ENCODE data around the gene TMUB1.
A peak's percentile ranks its signal among the peaks of the same experiment; 100 is the strongest.

TMUB1 gene

DNA sequence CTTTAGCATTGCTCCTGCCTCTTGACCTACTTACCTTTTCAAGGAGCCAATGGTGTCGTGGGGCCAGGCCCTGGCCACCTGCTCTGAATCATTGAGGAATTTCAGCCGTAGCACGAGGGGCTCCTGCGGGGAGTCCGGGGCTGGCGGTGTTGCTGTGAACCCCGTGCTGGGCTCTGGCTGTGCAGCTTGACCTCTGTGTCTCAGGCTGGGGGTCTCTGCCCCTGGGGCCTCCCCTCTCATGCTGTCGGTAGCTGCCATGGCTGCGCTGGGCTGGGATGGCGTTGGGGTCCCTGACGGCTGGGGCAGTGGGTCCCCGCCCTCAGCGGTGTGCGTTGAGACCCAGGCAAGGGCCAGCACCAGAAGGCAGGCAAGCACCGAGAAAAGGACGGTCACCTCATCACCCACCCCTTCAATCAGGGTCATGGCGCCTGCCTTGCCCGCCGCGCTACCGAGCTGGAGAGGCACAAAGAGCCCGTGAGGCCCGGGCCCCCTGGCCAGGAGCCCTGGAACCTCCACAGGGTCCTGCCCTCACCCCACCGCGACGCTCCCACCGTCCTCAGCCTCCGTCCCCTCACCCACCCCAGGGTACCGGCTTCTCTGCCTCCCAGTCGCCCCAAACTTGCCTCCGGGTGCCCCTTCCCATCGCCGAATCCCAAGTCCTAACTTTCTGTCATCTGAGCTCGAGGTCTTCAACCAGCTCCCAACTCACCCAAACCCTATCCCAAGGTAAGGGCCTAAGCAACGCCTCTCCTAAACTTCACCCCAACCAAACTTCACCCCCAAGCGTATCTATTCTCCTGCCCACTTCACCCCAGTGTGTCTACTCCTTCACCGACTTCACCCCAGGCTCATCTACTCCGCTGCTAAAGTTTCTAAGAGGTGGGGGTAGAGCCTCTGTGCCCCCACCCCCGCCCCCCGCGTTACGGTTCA lies 887 bp downstream of the TMUB1 start:
- no peak for DNase-seq

DNA sequence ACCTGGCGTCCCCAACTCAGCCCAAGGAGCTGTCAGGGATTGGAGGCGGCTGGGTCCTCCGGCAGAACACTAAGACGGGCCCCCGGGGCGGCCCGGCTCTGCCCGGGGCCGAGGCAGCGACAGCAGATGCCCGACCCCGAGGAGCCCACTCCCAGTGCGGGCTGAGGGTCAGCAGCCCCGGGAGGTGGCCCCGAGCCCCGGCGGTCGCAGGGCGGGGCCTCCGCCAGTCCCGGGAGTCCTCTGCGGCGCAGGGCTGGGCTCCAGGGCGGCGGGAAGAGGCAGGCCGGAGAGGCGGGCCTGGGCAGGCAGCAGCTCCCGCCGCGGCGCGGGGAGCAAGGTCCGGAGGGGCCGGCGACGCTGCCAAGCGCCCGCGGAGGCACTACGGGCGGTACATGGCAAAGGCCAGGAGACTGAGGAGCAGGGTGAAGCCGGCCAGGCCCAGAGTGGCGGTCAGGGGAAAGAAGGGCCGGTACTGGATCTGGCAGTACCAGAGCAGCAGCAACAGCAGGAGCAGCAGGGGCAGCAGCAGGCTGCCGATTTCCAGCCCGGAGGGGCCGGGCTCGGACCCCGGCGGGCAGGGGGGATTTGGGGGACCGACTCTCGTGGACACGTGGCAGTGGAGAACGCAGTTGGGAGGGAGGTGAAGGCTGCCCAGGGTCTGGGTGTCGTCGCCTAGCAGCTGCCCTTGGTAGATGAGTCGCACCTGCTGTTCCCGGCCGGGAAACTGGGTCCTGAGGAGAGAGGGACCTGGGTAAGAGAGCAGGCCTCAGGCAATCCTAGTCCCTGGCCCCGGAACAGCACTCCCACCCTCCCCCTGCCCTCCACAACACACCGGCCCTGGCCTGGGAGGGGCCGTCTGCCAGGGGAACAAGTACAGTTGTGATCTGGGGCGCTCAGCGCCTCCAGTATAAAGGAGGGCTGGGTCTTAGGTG lies 1.9 kb downstream of the TMUB1 start:
- no peak for DNase-seq

DNA sequence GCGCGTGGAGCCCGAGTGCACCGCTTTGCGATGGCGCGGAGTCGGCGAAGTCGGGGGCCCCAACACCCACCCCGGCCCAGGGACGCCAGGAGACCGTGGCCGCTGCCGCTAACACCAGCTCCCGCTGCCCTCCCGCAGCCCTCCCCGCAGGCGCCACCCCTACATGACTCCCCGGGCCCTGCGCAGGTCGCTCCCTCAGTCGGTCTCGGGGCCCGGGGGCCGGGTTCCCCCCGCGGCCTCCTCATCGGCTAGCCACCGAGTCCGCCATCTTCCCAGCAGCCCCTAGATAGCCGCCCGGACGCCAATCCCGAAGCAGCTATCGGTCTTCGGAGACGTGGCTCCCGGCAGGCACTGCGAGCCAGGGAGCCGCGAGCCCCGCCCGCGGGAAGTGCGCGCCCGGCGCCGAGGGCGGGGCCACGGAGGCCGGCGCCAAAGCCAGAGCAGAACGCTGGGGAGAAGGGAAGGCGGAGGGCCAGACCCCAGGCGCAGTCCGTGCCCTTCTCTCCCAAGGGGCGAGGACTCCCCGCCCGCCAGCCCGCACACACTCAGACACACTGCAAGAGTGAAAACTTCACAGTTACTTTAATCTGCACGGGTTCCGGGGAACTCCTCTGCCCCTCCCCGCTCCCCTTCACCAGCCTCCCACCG lies 2.6 kb downstream of the TMUB1 start, which contains the start of gene FASTK:
Gene FASTK, minus strand, starts transcription at position 288 of the 648 bp plus-strand sequence. Its CDS starts 43 bp downstream, at position 245.
- DNase-seq: peak; percentile 74 to 81

GRCh38 chr7:151080067-151080521 lies 3.2 kb downstream of the TMUB1 start:
- no peak for DNase-seq

DNA sequence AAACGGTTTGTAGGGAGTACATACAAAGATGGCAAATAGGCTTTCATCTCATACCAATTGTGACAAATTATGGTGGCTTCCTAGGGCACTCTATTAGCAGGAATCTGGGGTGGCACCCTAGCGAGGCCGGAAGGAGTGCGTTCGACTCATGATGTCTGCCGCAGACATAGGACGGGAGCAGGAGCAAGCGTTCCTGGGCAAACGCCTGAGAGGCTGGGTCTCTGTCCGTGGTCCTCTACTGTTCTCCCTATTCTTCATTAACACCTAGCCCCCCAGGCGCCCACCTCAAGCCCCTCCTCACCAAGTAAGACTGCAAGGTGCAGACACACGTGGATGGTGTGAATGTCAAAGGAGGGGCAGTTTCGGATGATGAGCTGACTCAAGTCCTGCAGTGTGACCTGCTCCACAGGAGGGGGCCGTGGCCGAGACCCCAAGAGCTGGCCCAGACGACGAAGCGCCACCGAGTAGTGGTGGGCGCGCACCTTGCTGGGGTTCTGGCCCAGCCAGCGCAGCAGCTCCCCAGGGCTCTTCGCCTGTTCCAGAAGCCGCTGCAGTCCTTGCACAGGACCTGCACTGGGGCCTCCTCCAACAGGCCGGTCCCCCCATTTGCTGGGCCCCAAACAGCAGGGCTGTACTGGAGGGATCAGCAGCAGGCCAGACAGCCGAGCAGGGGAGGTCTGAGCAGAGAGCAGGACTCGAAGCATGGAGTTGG lies 3.9 kb downstream of the TMUB1 start:
- DNase-seq: no peak

- no peak for DNase-seq
Measured at GRCh38 chr7:151078233-151079040, 4.9 kb downstream of the TMUB1 start.

DNA sequence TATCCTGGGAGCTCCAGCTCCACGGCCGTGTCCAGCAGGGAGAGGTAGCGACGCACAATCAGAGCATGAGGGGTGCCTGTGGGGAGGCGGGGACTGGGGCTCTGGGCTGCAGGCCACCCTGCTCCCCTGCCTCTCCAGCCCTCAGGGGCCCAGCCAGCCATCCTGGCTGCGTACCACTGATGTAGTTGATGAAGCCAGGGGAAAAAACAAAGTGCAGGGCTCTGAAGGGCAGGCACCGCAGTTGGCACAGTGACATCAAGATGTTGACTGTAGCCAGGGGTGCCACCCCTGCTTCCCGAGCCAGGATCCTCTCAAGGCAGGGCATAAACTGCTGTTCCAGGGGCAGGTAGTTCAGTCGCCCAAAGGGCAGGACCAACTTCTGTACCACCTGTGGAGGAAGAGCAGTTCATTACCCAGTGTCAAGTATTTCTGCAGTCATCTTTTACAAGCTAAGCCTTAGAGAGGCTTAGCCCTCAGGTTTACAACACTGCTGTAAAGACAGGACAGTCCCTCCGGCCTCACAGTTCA lies 5.5 kb downstream of the TMUB1 start:
- DNase-seq: no peak

DNA sequence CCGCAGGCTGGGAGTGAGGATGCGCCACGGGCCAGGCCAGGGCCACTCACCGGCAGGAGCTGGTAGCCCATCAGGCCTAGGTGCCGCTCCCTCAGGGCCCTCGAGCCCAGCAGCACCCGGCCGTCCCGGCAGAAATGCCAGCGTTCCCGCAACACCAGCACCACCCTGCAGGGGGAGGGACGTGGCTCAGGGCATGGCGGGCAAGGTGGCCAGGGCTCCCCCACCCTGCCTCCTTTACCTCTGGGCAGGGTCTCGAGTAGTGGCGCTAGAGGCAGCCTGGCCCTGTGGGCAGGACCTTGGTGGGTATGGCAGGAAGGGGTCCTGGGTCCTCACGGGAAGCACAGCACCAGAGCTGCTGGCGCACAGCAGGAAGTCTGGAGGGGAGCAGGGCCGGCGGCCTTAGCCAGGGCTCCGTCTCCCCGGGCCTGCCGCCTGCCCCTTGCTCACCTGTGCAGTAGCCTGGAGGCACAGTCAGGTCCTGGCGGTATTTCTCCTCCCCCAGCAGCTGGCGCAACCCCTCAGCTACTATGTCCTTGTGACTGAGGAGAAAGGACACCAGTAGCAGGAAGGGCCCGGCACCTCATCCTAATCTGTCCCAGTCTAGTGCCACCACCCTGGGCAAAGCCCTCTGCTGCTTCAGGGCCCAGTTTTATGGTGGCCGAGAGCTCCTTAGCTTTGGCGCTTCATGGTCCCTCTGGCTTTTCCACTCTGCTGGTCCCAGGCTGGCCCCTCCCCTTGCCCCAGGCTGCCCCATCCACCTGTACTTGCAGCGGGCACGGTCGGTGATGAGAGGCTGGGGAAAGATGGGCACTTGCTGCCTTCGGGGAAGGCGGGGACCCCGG lies 6.2 kb downstream of the TMUB1 start:
- DNase-seq: no peak

DNA sequence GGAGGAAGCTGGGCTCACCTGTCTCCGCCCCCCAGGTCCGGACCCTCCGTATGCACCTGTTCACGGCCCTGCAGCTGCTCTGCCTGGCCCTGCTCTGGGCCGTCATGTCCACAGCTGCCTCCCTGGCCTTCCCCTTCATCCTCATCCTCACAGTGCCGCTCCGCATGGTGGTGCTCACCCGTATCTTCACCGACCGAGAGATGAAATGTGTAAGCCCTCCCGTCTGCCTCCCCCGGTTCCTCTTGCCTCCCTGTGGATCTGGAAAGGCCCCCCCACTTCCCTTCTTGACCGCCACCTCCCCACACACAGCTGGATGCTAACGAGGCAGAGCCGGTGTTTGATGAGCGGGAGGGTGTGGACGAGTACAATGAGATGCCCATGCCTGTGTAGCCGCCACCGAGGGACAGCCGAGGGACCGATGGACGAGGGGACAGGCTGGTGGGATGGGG lies 7.3 kb downstream of the TMUB1 start:
- DNase-seq: no peak

- no peak for DNase-seq
Measured at GRCh38 chr7:151075662-151075971, 7.7 kb downstream of the TMUB1 start.

DNA sequence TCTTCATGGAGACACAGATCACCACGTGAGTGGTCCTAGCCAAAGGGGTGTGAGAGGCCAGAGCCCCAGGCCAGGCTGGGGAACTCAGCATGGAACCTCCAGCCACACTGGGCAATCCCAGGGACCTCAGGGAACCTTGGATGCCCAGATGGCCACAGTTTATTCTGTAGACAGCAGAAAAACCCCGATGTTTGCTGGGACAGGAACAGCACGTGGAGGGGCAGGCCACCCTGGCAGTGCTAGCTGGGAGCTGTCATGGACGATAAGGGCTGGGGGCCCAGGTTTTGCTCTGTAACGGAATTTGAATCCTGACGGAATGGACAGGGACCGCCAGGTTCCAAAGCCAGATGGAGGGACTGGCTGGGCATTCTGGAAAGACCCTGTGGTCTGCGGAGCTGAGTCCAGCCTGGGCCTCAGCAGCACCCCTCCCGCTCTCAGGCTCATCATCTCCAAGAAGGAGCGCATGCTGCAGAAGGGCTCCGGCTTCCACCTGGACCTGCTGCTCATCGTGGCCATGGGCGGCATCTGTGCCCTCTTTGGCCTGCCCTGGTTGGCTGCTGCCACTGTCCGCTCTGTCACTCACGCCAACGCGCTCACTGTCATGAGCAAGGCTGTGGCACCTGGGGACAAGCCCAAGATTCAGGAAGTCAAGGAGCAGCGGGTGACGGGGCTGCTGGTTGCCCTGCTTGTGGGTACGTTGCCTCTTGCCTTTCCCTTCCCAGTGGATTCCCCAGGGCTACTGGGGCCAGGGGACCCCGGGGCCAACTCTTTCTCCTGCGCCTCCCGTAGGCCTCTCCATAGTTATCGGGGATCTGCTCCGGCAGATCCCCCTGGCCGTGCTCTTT lies 8.3 kb downstream of the TMUB1 start:
- DNase-seq: no peak

DNA sequence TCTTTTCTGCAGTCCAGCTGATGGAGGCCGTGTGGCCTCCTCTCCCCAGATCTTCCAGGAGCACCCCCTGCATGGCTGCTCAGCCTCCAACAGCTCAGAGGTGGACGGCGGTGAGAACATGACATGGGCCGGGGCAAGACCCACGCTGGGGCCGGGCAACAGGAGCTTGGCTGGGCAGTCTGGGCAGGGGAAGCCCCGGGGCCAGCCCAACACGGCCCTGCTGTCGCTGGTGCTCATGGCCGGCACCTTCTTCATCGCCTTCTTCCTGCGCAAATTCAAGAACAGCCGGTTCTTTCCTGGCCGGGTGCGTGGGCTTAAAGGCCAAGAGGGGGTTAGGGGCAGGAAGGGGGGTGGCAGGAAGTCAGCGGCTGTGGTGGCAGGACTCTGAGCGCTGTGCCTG lies 9.3 kb downstream of the TMUB1 start:
- no peak for DNase-seq

- DNase-seq: no peak
Measured at GRCh38 chr7:151071032-151071866, 12.0 kb downstream of the TMUB1 start.

DNA sequence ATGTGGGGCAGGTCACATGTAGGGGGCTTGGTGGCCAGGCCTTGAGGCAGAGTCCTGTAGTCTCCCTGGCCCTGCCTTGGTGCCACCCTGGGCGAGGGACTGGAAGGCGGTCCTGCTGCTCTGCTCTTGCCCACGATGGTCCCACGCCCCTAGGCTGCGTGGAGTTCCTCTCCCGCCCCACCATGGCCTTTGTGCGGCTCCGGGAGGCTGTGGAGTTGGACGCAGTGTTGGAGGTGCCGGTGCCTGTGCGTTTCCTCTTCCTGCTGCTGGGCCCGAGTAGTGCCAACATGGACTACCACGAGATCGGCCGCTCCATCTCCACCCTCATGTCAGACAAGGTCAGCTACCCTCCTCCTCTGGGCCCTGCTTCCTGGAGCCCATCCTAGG lies 12.7 kb downstream of the TMUB1 start:
- no peak for DNase-seq

GRCh38 chr7:151069841-151070573 lies 13.3 kb downstream of the TMUB1 start:
- no peak for DNase-seq

- DNase-seq: no peak
Measured at GRCh38 chr7:151068069-151068773, 15.1 kb downstream of the TMUB1 start.
